H9 (cell line): ENCODE data around the gene DEGS2. TPM values are rescaled to one million over a fixed set of nuclear protein-coding genes. Genes with fewer than 3 reads are reported as not detected.
A peak's percentile ranks its signal among the peaks of the same experiment; 100 is the strongest.

ENCODE experiments used
- DNase-seq: peaks from one replicate; pipeline ENCODE4 v3.0.0-alpha.2; 2017
- H2AFZ ChIP-seq: one replicate; pipeline ENCODE4 v1.6.1; 2013; ENCODE audit warnings: mild to moderate bottlenecking, low read length, control low read depth, moderate library complexity
- H2AK5ac ChIP-seq: 2 replicates; pipeline ENCODE4 v1.6.1; 2013; ENCODE audit warnings: low read length, control low read depth, mixed read lengths; ENCODE audit not compliant: insufficient read length
- H2BK120ac ChIP-seq: one replicate; pipeline ENCODE4 v1.6.1; 2013; ENCODE audit warnings: low read depth, mild to moderate bottlenecking, low read length, control low read depth, inconsistent platforms; ENCODE audit not compliant: poor library complexity, severe bottlenecking
- H2BK12ac ChIP-seq: 2 replicates; pipeline ENCODE4 v1.6.1; 2013; ENCODE audit warnings: low read length, control low read depth, mixed read lengths, low read depth; ENCODE audit not compliant: insufficient read length
- H2BK15ac ChIP-seq: 2 replicates; pipeline ENCODE4 v1.6.1; 2013; ENCODE audit warnings: low read depth, low read length, control low read depth
- H2BK20ac ChIP-seq: one replicate; pipeline ENCODE4 v1.6.1; 2013; ENCODE audit warnings: low read depth, mild to moderate bottlenecking, low read length, control low read depth, inconsistent platforms; ENCODE audit not compliant: poor library complexity, severe bottlenecking
- H2BK5ac ChIP-seq: 2 replicates; pipeline ENCODE4 v1.6.1; 2013; ENCODE audit warnings: low read length, control low read depth, mixed read lengths; ENCODE audit not compliant: insufficient read length
- H3K14ac ChIP-seq: 2 replicates; pipeline ENCODE4 v1.6.1; 2013; ENCODE audit warnings: low read length, control low read depth; ENCODE audit not compliant: insufficient read depth
- H3K18ac ChIP-seq: 2 replicates; pipeline ENCODE4 v1.6.1; 2013; ENCODE audit warnings: low read depth, mild to moderate bottlenecking, mixed read lengths, low read length, control low read depth; ENCODE audit not compliant: insufficient read length
- H3K23ac ChIP-seq: 2 replicates; pipeline ENCODE4 v1.6.1; 2013; ENCODE audit warnings: low read length, control low read depth, mixed read lengths, low read depth; ENCODE audit not compliant: insufficient read length
- H3K23me2 ChIP-seq: 2 replicates; pipeline ENCODE4 v1.6.1; 2013; ENCODE audit warnings: low read depth, mild to moderate bottlenecking, mixed read lengths, low read length, control low read depth; ENCODE audit not compliant: insufficient read length, poor library complexity, severe bottlenecking
- H3K27ac ChIP-seq: 2 replicates; pipeline ENCODE4 v1.5.1; 2013; ENCODE audit warnings: low read length, control low read depth, mixed read lengths, low read depth; ENCODE audit not compliant: insufficient read length
- H3K27me3 ChIP-seq: 2 replicates; pipeline ENCODE4 v1.6.1; 2013; ENCODE audit warnings: low read length, control low read depth, inconsistent platforms; ENCODE audit not compliant: insufficient read depth
- H3K4ac ChIP-seq: 2 replicates; pipeline ENCODE4 v1.6.1; 2013; ENCODE audit warnings: low read depth, mild to moderate bottlenecking, control low read depth, inconsistent platforms, low read length, moderate library complexity
- H3K4me1 ChIP-seq: 2 replicates; pipeline ENCODE4 v1.6.1; 2013; ENCODE audit warnings: low read length, control low read depth, inconsistent platforms; ENCODE audit not compliant: insufficient read depth
- H3K4me2 ChIP-seq: 2 replicates; pipeline ENCODE4 v1.6.1; 2013; ENCODE audit warnings: low read length, control low read depth, mixed read lengths; ENCODE audit not compliant: insufficient read length, insufficient read depth
- H3K56ac ChIP-seq: 2 replicates; pipeline ENCODE4 v1.6.1; 2013; ENCODE audit warnings: low read depth, mild to moderate bottlenecking, mixed read lengths, low read length, control low read depth; ENCODE audit not compliant: insufficient read length
- H3K79me1 ChIP-seq: 2 replicates; pipeline ENCODE4 v1.6.1; 2013; ENCODE audit warnings: low read depth, mild to moderate bottlenecking, moderate library complexity, low read length, control low read depth, inconsistent platforms; ENCODE audit not compliant: insufficient read depth, poor library complexity, severe bottlenecking
- H3K79me2 ChIP-seq: 2 replicates; pipeline ENCODE4 v1.6.1; 2013; ENCODE audit warnings: low read length, control low read depth, inconsistent platforms; ENCODE audit not compliant: insufficient read depth
- H3K9ac ChIP-seq: 2 replicates; pipeline ENCODE4 v1.6.1; 2013; ENCODE audit warnings: low read length, control low read depth, mixed read lengths; ENCODE audit not compliant: insufficient read length; ENCODE audit errors: extremely low read depth
- H3K9me3 ChIP-seq: one replicate; pipeline ENCODE4 v1.6.1; 2013; ENCODE audit warnings: low read depth, low read length, inconsistent platforms; ENCODE audit not compliant: control insufficient read depth
- H3T11ph ChIP-seq: one replicate; pipeline ENCODE4 v1.6.1; 2013; ENCODE audit warnings: mild to moderate bottlenecking, low read length, control low read depth, inconsistent platforms
- H4K20me1 ChIP-seq: one replicate; pipeline ENCODE4 v1.6.1; 2013; ENCODE audit not compliant: control insufficient read depth, insufficient read length, insufficient read depth
- H4K5ac ChIP-seq: 2 replicates; pipeline ENCODE4 v1.6.1; 2013; ENCODE audit warnings: low read depth, mild to moderate bottlenecking, mixed read lengths, low read length, control low read depth; ENCODE audit not compliant: insufficient read length
- H4K8ac ChIP-seq: replicated peaks from 2 replicates; pipeline ENCODE4 v1.6.1; 2013; ENCODE audit warnings: low read length, control low read depth, mixed read lengths, low read depth; ENCODE audit not compliant: insufficient read length
- H4K91ac ChIP-seq: 2 replicates; pipeline ENCODE4 v1.6.1; 2013; ENCODE audit warnings: low read depth, mild to moderate bottlenecking, moderate library complexity, mixed read lengths, low read length, control low read depth; ENCODE audit not compliant: insufficient read length
- H3K27ac Mint-ChIP-seq, 3 experiments: 2 replicates in 2 of 3; 3 replicates in 1 of 3; pipeline ENCODE4 v1.8.0; 2020 to 2021; ENCODE audit warnings: mixed read lengths in 3 of 3, mild to moderate bottlenecking in 1 of 3, moderate library complexity in 1 of 3
- H3K27me3 Mint-ChIP-seq: 2 replicates; pipeline ENCODE4 v1.8.0; 2021; ENCODE audit warnings: low read depth, mild to moderate bottlenecking, moderate library complexity, mixed read lengths
- H3K36me3 Mint-ChIP-seq, 3 experiments: 2 replicates in 2 of 3; 3 replicates in 1 of 3; pipeline ENCODE4 v1.8.0; 2020 to 2021; ENCODE audit warnings: low read depth in 3 of 3, mixed read lengths in 3 of 3; ENCODE audit not compliant: insufficient read depth in 1 of 3
- H3K4me1 Mint-ChIP-seq, 2 experiments: 2 replicates each; pipeline ENCODE4 v1.8.0; 2020; ENCODE audit warnings: mixed read lengths in 2 of 2
- H3K4me3 Mint-ChIP-seq, 2 experiments: 2 replicates in 1 of 2; 3 replicates in 1 of 2; pipeline ENCODE4 v1.8.0; 2020 to 2021; ENCODE audit warnings: mild to moderate bottlenecking in 2 of 2, mixed read lengths in 2 of 2, moderate library complexity in 1 of 2
- H3K9me3 Mint-ChIP-seq, 2 experiments: 2 replicates in 1 of 2; 3 replicates in 1 of 2; pipeline ENCODE4 v1.8.0; 2020; ENCODE audit warnings: mild to moderate bottlenecking in 2 of 2, mixed read lengths in 2 of 2, moderate library complexity in 1 of 2
- WGBS: extraction: QIAGEN DNeasy Blood & Tissue Kit; methylation state at CpG from one replicate; pipeline ENCODE4 v1.1.7; 2013; ENCODE audit warnings: missing lambda C conversion rate, low lambda C conversion rate, mixed read lengths; ENCODE audit not compliant: insufficient read length; ENCODE audit errors: extremely low coverage; 5-methylcytosine and 5-hydroxymethylcytosine counted together
- total RNA-seq: library from RNA; stranded (reverse); gene quantifications from 2 replicates; pipeline ENCODE4 v1.2.1, GENCODE V29; 2021
- TF ChIP-seq, protein P1 (sequence below): fragments of 200-600 bp; sonication (generic); conservative IDR thresholded peaks from 3 replicates; pipeline ENCODE4 v1.8.0; 2021; ENCODE audit warnings: antibody characterized with exemption, mild to moderate bottlenecking

DEGS2 gene
- total RNA-seq, 1 experiment from 2014 or later: 0.72 TPM

DNA sequence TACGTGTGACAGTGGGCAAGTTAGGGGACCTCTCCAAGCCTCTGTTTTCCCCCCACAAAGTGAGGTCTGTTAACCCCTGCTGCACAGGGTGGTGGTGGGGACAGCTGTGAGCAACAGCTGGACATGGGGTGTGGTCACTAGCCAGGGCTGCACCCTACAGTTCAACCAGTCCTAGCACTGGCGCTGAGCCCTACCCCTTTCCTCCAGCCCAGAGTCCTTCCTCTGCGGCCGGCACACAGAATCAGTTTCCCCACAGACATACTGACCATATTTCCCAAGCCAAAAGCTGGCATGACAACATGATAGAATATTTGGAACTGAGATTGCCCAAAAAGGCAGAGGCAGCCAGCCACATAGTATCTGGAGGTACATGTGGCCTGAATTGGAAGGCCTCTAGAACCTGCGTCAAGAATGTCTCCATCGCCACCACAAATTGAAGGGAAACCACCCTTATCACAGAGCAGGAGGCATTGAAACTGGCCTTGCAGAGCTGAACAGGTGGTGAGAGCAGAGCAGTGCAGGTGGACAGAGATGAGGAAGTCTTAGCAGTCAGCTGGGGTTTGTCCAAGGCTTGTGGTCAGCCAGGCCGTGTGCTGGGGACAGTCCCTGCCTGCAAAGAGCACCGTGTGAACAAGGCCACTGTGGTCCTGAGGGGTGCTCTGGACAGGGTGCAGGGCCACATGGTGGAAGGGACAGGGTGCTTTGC, 21.2 kb downstream of the DEGS2 start:
- no peak overlapping the region for H3K4ac ChIP-seq
- H2BK5ac ChIP-seq: no peak overlapping the region
- H3K9me3 Mint-ChIP-seq: no peaks in the 10 kb centered on the region
- no peaks in the 10 kb centered on the region for H3K79me1 ChIP-seq
- TF ChIP-seq, protein P1, sequence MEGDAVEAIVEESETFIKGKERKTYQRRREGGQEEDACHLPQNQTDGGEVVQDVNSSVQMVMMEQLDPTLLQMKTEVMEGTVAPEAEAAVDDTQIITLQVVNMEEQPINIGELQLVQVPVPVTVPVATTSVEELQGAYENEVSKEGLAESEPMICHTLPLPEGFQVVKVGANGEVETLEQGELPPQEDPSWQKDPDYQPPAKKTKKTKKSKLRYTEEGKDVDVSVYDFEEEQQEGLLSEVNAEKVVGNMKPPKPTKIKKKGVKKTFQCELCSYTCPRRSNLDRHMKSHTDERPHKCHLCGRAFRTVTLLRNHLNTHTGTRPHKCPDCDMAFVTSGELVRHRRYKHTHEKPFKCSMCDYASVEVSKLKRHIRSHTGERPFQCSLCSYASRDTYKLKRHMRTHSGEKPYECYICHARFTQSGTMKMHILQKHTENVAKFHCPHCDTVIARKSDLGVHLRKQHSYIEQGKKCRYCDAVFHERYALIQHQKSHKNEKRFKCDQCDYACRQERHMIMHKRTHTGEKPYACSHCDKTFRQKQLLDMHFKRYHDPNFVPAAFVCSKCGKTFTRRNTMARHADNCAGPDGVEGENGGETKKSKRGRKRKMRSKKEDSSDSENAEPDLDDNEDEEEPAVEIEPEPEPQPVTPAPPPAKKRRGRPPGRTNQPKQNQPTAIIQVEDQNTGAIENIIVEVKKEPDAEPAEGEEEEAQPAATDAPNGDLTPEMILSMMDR: no peak
- no peaks in the 10 kb centered on the region; the same call in 1 of the 2 replicates for H3K27me3 Mint-ChIP-seq
- no peak overlapping the region for H3K56ac ChIP-seq
- no peaks in the 10 kb centered on the region for H3K27me3 ChIP-seq
- no peak for DNase-seq
- no peak overlapping the region for H3K23ac ChIP-seq
- H2BK120ac ChIP-seq: no peak overlapping the region
- H3K27ac Mint-ChIP-seq: no peak overlapping the region; a peak in 1 of 7 replicates
- no peak overlapping the region for H2BK20ac ChIP-seq
- H3T11ph ChIP-seq: no peak overlapping the region
- H4K5ac ChIP-seq: no peak overlapping the region
- H2BK15ac ChIP-seq: no peak overlapping the region
- no peak overlapping the region for H3K9ac ChIP-seq
- no peak overlapping the region for H2BK12ac ChIP-seq
- H3K4me3 Mint-ChIP-seq: peak overlapping the region in 1 of 2 experiments; percentile 50; a peak in 1 of 5 replicates
- H4K91ac ChIP-seq: no peak overlapping the region
- no peak overlapping the region for H4K8ac ChIP-seq
- H3K4me1 Mint-ChIP-seq: peaks cover 6 to 15% of the 10 kb centered on the region in 2 experiments
- no peaks in the 10 kb centered on the region for H3K79me2 ChIP-seq
- H3K4me1 ChIP-seq: peaks cover 2% of the 10 kb centered on the region; the same call in 1 of the 2 replicates
- H3K4me2 ChIP-seq: no peak overlapping the region
- H3K18ac ChIP-seq: no peak overlapping the region
- H3K9me3 ChIP-seq: no peaks in the 10 kb centered on the region
- peaks cover 2 to 12% (median 8%) of the 10 kb centered on the region in 3 experiments; a peak in 3 of 7 replicates for H3K36me3 Mint-ChIP-seq
- WGBS: no CpG with 5 or more reads among the region's 8 CpGs
- no peak overlapping the region for H3K27ac ChIP-seq
- no peak overlapping the region for H2AK5ac ChIP-seq
- no peak overlapping the region; the same call in 1 of the 2 replicates for H3K14ac ChIP-seq
- H3K23me2 ChIP-seq: no peaks in the 10 kb centered on the region
- H4K20me1 ChIP-seq: no peaks in the 10 kb centered on the region
- H2AFZ ChIP-seq: no peak overlapping the region
